Measurements from ENCODE around the gene FHOD3.

FHOD3 gene

DNA sequence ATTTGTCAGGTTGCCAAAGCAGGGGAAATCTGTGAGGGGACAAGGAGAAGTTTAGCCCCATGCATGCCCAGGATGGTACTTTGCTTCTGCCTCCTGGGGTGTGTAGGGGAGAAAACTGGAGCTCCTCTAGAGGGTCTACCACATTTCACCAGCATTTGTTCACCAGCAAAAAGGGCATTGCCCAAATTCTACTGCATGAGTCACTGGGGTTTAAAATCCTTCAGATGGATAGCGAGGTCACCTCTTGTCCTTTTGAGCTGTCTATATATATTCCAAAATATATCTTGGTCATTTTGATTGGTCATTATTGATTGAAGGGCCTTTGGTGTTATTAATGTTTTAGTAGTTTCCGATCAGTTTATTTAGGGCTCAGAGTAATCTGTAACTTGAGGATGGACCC is 18.7 kb downstream of the FHOD3 start:
- H3K9me2 ChIP-seq (replicated peaks; ENCODE audit: low read depth, low read length) = no peaks in the 10 kb centered on the region

DNA sequence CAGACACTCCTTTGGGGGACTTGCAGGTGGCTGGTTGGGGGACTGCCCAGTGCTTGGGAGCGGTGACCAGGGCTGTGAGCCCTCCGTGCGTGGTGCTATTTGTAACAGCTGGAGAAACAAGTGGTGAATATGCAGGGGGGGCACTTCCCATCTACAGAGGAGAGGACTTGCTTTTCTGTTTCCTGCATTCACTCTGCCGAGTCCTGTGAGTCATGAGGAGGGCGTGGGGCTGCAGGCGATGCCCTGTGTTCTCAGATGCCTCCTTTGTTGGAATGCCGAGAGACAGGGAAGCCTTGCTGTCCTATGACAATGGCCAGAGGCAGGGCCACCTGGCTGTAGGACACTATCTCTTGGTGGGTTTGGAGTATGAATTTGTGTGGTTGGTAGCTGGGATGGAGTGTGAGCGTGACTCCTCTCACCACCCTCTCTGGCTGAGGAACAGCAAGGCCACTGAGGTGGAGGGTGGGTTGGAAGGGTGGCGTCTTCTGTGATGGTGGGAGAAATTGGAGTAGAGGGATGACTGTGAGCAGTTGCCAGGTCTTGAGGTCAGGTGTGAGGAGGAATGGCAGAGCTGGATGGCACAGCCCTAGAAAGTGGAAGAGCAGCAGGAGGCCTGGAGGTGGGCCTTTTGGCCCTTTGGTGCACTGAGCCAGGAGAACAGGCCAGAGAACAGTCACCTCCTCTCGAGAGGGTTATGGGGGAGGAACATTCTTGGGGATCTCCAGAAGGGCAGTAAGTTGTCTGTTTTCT is 24.3 kb downstream of the FHOD3 start:
- H3K4me2 ChIP-seq (ENCODE audit: low read depth, low read length, poor library complexity, severe bottlenecking) = no peak overlapping the region
- no peaks in the 10 kb centered on the region for H3F3A ChIP-seq (ENCODE audit: low read depth)
- no peaks in the 10 kb centered on the region for H3K4me1 ChIP-seq (ENCODE audit: insufficient read depth, low read length, poor library complexity, severe bottlenecking)
- TF ChIP-seq EZH2phosphoT487 (IDR thresholded peaks at IDR 0.05; ENCODE audit: borderline replicate concordance) = no peak
- TF ChIP-seq, protein P1, sequence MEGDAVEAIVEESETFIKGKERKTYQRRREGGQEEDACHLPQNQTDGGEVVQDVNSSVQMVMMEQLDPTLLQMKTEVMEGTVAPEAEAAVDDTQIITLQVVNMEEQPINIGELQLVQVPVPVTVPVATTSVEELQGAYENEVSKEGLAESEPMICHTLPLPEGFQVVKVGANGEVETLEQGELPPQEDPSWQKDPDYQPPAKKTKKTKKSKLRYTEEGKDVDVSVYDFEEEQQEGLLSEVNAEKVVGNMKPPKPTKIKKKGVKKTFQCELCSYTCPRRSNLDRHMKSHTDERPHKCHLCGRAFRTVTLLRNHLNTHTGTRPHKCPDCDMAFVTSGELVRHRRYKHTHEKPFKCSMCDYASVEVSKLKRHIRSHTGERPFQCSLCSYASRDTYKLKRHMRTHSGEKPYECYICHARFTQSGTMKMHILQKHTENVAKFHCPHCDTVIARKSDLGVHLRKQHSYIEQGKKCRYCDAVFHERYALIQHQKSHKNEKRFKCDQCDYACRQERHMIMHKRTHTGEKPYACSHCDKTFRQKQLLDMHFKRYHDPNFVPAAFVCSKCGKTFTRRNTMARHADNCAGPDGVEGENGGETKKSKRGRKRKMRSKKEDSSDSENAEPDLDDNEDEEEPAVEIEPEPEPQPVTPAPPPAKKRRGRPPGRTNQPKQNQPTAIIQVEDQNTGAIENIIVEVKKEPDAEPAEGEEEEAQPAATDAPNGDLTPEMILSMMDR (conservative IDR thresholded peaks at IDR 0.05; ENCODE audit: low read length) = no peak
- no peaks in the 10 kb centered on the region for H3K9me3 ChIP-seq (ENCODE audit: insufficient read depth, low read depth, low read length)
- no peak overlapping the region for H3K9ac ChIP-seq (ENCODE audit: low read depth, low read length, poor library complexity, severe bottlenecking)
- H3K79me2 ChIP-seq (ENCODE audit: insufficient read depth, low read length) = no peaks in the 10 kb centered on the region
- no peaks in the 10 kb centered on the region for H3K36me3 ChIP-seq (ENCODE audit: insufficient read depth, low read length)
- H3K9me2 ChIP-seq (replicated peaks; ENCODE audit: low read depth, low read length) = no peaks in the 10 kb centered on the region
- no peaks in the 10 kb centered on the region for H3K27me3 ChIP-seq (ENCODE audit: insufficient read depth, low read length, poor library complexity, severe bottlenecking)
- H2AFZ ChIP-seq (ENCODE audit: low read length) = no peak overlapping the region
- H4K20me1 ChIP-seq (ENCODE audit: insufficient read depth, low read length, poor library complexity, severe bottlenecking) = no peaks in the 10 kb centered on the region
- H3K4me3 ChIP-seq (ENCODE audit: low read length, poor library complexity, severe bottlenecking) = no peak overlapping the region

More for the DNA sequence above, 18.7 kb downstream of the FHOD3 start:
- no peaks in the 10 kb centered on the region for H3K4me1 ChIP-seq (ENCODE audit: insufficient read depth, low read length, poor library complexity, severe bottlenecking)
- no peaks in the 10 kb centered on the region for H3K36me3 ChIP-seq (ENCODE audit: insufficient read depth, low read length)
- no peak overlapping the region for H3K4me2 ChIP-seq (ENCODE audit: low read depth, low read length, poor library complexity, severe bottlenecking)
- no peaks in the 10 kb centered on the region for H3K27me3 ChIP-seq (ENCODE audit: insufficient read depth, low read length, poor library complexity, severe bottlenecking)
- H2AFZ ChIP-seq (ENCODE audit: low read length) = no peak overlapping the region
- H3K9ac ChIP-seq (ENCODE audit: low read depth, low read length, poor library complexity, severe bottlenecking) = no peak overlapping the region
- H3K9me3 ChIP-seq (ENCODE audit: insufficient read depth, low read depth, low read length) = no peaks in the 10 kb centered on the region
- H3K79me2 ChIP-seq (ENCODE audit: insufficient read depth, low read length) = no peaks in the 10 kb centered on the region
- TF ChIP-seq EZH2phosphoT487 (IDR thresholded peaks at IDR 0.05; ENCODE audit: borderline replicate concordance) = no peak
- TF ChIP-seq, protein P1 (conservative IDR thresholded peaks at IDR 0.05; ENCODE audit: low read length) = no peak
- H3K4me3 ChIP-seq (ENCODE audit: low read length, poor library complexity, severe bottlenecking) = no peak overlapping the region
- no peaks in the 10 kb centered on the region for H4K20me1 ChIP-seq (ENCODE audit: insufficient read depth, low read length, poor library complexity, severe bottlenecking)
- H3F3A ChIP-seq (ENCODE audit: low read depth) = no peaks in the 10 kb centered on the region

DNA sequence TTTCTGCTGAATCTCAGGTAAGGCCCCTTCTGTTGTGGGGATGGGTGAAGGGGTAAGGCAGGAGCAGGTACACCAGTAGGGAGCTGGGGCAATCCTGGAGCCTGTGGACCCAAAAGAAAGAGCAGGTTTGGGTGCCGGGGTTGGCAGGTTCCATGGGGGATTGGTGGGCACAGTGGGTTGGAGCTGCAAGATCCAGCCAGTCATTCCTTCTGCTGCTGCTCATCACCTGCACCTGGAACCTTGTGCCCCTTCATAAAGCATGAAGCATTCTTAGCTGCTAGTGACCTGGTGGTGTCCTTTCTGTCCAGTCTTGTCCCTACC is 24.9 kb downstream of the FHOD3 start:
- TF ChIP-seq, protein P1 (conservative IDR thresholded peaks at IDR 0.05; ENCODE audit: low read length) = no peak
- no peak for TF ChIP-seq EZH2phosphoT487 (IDR thresholded peaks at IDR 0.05; ENCODE audit: borderline replicate concordance)
- Histone ChIP-seq H3K9me2 (replicated peaks; ENCODE audit: low read depth, low read length) (no peaks in the 10 kb centered on the region), H3K4me3 (ENCODE audit: low read length, poor library complexity, severe bottlenecking) (no peak overlapping the region), H3K9me3 (ENCODE audit: insufficient read depth, low read depth, low read length) (no peaks in the 10 kb centered on the region), H2AFZ (ENCODE audit: low read length) (no peak overlapping the region), H3K9ac (ENCODE audit: low read depth, low read length, poor library complexity, severe bottlenecking) (no peak overlapping the region), H3K27me3 (ENCODE audit: insufficient read depth, low read length, poor library complexity, severe bottlenecking) (no peaks in the 10 kb centered on the region), H3K36me3 (ENCODE audit: insufficient read depth, low read length) (no peaks in the 10 kb centered on the region), H3K4me2 (ENCODE audit: low read depth, low read length, poor library complexity, severe bottlenecking) (no peak overlapping the region), H3K4me1 (ENCODE audit: insufficient read depth, low read length, poor library complexity, severe bottlenecking) (no peaks in the 10 kb centered on the region), H4K20me1 (ENCODE audit: insufficient read depth, low read length, poor library complexity, severe bottlenecking) (no peaks in the 10 kb centered on the region), H3F3A (ENCODE audit: low read depth) (no peaks in the 10 kb centered on the region), H3K79me2 (ENCODE audit: insufficient read depth, low read length) (no peaks in the 10 kb centered on the region)
